ENCODE measurements around the gene ANG.

ANG gene

DNA sequence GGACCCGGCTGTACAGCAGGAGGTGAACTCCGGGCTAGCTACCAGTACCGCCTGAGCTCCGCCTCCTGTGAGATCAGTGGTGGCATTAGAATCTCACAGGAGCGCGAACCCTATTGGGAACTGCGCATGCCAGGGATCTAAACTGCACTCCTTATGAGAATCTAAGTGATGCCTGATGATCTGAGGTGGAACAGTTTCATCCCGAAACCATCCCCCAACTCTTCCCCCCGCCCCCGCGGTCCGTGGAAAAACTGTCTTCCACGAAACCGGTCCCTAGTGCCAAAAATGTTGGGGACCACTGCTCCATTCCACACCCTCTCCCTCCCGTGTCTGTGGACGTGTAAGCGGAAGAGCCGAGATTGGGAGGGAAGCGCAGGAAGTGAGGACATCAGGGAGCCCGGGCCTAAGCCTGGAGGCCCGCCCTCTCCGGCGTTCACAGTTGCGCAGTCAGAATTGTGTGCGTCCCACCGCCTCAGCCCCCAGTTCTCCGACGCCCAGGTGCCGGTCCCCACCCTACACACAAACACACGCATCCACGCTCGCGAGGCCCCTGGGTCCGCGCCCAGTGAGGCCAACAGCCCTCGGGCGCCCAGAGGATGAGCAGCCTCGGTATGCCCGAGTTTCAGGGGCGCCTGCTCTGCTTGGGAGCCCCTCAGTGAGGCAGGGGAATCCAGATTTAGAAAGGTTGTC lies 6.0 kb upstream of the ANG start:
- DNase-seq (ENCODE audit: low read depth in 2 of 2) = peak; percentile 95 to 96

DNA sequence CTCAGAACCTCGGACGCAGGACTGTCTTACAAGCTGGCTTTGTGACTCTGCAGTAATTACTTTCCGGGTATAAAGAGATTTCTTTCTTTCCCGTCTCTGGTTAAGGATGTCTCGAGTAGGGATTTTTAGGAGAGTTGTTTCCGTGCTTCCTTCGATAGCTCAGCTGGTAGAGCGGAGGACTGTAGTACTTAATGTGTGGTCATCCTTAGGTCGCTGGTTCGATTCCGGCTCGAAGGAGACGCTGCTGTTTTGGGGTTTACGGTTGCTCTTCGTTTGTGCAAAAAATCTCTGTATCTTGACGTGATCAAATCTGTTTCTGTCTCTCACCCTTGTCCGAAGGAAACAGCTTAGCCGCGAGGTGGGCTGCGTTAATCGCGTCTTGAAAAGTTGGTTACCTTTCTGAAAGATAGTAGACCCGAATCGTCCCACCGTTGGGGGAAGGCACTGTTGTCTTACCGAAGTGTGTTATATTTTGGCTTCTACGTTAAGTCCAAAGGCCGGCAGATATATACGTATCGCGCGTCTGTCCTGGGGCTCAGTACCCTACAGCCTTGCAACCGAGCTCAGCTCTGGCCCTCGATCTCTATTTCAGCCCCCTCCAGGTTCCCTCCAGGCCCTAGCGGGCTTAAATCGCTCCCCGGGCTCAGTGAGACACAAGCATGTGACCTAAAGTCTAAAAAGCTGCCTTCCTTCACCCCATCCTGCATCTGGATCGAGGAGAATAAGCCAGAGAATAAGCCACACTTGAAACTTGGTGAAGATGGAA lies 5.3 kb upstream of the ANG start:
- TF ChIP-seq, protein P1, sequence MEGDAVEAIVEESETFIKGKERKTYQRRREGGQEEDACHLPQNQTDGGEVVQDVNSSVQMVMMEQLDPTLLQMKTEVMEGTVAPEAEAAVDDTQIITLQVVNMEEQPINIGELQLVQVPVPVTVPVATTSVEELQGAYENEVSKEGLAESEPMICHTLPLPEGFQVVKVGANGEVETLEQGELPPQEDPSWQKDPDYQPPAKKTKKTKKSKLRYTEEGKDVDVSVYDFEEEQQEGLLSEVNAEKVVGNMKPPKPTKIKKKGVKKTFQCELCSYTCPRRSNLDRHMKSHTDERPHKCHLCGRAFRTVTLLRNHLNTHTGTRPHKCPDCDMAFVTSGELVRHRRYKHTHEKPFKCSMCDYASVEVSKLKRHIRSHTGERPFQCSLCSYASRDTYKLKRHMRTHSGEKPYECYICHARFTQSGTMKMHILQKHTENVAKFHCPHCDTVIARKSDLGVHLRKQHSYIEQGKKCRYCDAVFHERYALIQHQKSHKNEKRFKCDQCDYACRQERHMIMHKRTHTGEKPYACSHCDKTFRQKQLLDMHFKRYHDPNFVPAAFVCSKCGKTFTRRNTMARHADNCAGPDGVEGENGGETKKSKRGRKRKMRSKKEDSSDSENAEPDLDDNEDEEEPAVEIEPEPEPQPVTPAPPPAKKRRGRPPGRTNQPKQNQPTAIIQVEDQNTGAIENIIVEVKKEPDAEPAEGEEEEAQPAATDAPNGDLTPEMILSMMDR (IDR thresholded peaks at IDR 0.05; ENCODE audit: low read depth, low read length) = no peak
- DNase-seq (ENCODE audit: low read depth in 2 of 2) = peak; percentile 91 to 97
- H3K4me3 ChIP-seq (replicated peaks in 1 of 2; ENCODE audit: low read depth in 2 of 2, low read length in 2 of 2) = peak overlapping the region; percentile 82 to 91

More for the DNA sequence above, 6.0 kb upstream of the ANG start:
- TF ChIP-seq, protein P1 (IDR thresholded peaks at IDR 0.05; ENCODE audit: low read depth, low read length) = no peak
- H3K4me3 ChIP-seq (replicated peaks in 1 of 2; ENCODE audit: low read depth in 2 of 2, low read length in 2 of 2) = peak overlapping the region; percentile 82 to 91

DNA sequence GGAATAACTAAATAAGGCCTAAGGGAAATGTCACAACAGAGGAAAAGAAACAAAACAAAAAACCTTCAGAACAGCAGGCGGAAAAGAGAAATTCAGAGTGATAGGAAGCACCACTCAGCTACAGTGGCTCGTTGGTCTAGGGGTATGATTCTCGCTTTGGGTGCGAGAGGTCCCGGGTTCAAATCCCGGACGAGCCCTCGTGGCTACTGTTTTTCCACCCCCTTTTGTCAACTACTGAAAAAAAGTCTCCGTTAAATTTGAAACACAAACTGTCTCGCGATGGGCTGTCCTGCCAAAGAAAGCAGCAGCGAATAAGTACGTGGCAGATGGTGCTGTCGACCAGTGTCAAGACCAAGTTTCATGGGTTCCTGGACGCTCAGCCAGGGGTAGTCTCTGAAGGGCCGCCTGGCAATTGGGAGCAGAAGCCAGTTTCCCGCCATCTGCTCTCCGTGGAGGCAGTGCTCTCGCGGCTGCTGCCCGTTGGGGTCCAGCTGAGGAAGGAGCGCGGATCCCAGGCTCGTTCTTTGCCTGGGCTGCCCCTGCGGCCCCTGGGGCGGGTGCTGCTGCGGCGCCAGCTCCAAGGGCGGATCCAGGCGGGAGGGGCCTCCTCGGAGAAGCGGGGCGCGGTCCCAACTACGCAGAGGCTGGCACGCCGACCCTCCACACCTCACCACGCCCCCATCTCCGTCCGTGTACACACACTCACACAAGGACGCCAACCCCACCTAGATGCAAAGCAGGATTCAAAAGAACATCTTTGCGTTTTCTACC lies 4.5 kb upstream of the ANG start, which contains the start of gene RNASE4:
RNASE4 (plus strand) TSS at position 670 of the 771 bp plus-strand sequence. CDS start 14,812 bp downstream, outside the sequence.
- peak within 1 kb of the TSS; percentile 82 to 91 for H3K4me3 ChIP-seq (replicated peaks in 1 of 2; ENCODE audit: low read depth in 2 of 2, low read length in 2 of 2)
- DNase-seq (ENCODE audit: low read depth in 2 of 2) = peak; percentile 88 to 95
- TF ChIP-seq, protein P1 (IDR thresholded peaks at IDR 0.05; ENCODE audit: low read depth, low read length) = no peak

DNA sequence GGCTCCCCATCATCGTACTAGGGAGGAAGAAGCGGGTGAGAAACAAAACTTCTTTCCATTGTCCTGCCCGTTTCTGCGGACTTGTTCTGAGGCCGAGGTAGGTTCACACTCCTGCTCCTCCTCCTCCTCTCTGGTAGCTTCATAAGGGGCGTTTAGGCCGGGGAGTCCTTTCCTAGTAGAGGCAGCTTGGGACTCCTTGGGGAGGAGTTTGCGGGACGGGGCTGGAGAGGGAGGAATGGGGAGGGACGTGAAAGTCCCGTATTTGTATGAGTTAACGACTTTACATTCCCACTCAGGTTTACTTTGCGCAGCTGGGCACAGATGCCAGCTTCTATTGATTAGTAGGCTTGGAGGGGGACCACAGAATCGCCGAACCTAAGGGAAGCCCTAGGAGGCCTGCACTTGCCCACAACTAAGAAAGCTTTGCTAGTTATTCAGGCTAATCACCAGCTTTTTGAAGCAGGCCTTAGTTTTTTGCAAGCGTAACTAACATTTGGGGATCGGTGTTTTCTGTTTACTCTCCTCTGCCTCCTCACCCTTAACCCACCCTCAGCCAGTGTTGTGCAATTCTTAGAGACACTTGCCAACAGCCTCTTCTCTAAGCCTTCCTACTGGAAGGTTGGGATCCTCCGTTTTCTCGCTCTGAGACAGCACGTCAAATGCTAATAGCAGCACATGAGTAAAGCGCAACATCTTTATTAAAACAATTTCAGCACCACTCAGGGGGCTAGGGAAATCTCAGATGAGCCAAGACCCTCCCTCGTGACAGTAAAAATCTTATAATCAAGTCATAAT lies 3.7 kb upstream of the ANG start:
- peak; percentile 64 to 74 for DNase-seq (ENCODE audit: low read depth in 2 of 2)
- TF ChIP-seq, protein P1 (IDR thresholded peaks at IDR 0.05; ENCODE audit: low read depth, low read length) = no peak
- H3K4me3 ChIP-seq (replicated peaks in 1 of 2; ENCODE audit: low read depth in 2 of 2, low read length in 2 of 2) = peak overlapping the region; percentile 82 to 91

DNA sequence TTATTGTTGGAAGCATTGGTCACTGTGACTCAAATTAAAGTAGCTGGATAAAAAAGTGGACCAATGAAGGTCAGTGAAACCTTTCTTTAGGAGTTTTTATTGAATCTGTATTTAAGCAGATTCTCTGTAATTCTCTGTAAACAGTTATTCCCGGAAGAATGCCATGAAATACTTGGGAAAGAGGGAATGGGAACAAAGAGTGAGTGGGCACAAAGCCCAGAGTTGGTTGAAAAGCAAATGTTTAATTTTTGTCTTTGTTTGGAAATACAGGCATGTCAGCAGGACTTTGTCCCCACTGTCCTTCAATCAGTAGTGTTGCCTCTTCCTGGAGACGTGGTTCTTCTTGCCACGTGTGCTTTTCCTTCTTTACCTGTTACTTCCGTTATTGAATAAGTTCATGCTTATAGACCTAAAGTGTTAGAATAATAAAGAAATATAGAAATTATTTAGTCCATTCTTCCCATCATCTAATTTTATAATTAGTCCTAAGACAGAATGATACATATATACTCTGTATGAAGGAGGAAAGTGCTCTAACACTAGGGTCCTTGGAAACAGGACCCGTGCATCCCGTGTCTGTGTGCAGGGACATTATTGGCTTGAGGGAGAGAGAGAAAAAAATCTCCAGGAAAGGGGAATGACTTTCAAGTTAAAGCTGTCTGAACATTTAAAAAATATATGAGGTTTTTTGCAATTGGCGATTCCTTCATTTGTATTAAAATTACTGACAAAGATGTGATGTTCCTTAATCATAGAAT lies 2.0 kb upstream of the ANG start:
- no peak overlapping the region for H3K4me3 ChIP-seq (replicated peaks in 1 of 2; ENCODE audit: low read depth in 2 of 2, low read length in 2 of 2)
- no peak for DNase-seq (ENCODE audit: low read depth in 2 of 2)
- TF ChIP-seq, protein P1 (IDR thresholded peaks at IDR 0.05; ENCODE audit: low read depth, low read length) = no peak

Data from cardiac fibroblast (primary cell).